22Rv1 (cell line): ENCODE results near the gene MBOAT2.

Experiments used
- CTCF ChIP-seq: fragments of 450-650 bp; IDR thresholded peaks from 2 replicates; pipeline ENCODE4 v1.5.1; 2017; ENCODE audit warnings: mild to moderate bottlenecking
- ZFX ChIP-seq: fragments of 450-650 bp; IDR thresholded peaks from 2 replicates; pipeline ENCODE4 v1.6.1; 2017; ENCODE audit warnings: antibody characterized with exemption, borderline replicate concordance

DNA sequence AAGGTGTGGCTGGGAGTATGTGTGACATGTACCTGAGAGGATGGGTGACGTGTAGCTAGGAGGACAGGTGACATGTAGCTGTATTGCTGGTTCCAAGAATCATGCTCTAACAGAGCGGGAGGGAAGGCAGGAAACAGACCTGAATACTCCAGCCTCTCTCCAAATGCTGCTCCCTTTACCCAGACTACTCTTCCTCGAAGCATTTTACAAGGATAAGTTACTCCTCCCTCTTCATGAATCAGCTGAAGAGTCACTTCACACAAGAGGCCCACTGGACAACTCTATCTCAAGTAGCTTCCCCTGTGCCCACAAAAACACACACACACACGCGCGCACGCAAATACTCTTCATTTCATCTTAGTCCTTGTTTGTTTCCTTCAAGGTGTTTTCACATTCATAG is 113.5 kb downstream of the MBOAT2 start:
- TF ChIP-seq CTCF (no peak), ZFX (no peak)
